Heart right ventricle (tissue), 16 donors: ENCODE results near the gene PEX19. TPM values are rescaled to one million over a fixed set of nuclear protein-coding genes. Genes with fewer than 3 reads are reported as not detected.

Experiments
- ATAC-seq, 8 donors: fragments of 200-7000 bp; cut with Tn5 transposase; one replicate each; pipeline ENCODE4 v1.9.1; 2020; ENCODE audit warnings: mild to moderate bottlenecking in 8 of 8, moderate library complexity in 8 of 8, moderate number of reproducible peaks in 1 of 8
- DNase-seq, 2 donors: peaks; one replicate each; pipeline ENCODE4 v3.0.0-alpha.2; 2020
- H3K27ac ChIP-seq, 10 donors: fragments of 200-600 bp; sonication (generic) in 2 of 10; one replicate each; pipeline versions ENCODE4 v1.5.0 to v1.8.0; 2020 to 2022; ENCODE audit warnings: mild to moderate bottlenecking in 3 of 10
- H3K27me3 ChIP-seq, 7 donors: fragments of 200-600 bp; one replicate each; pipeline ENCODE4 v1.8.0; 2021 to 2022; ENCODE audit warnings: mild to moderate bottlenecking in 2 of 7
- H3K36me3 ChIP-seq, 9 donors: fragments of 200-600 bp; sonication (generic) in 1 of 9; one replicate each; pipeline versions ENCODE4 v1.5.0 to v1.8.0; 2020 to 2022; ENCODE audit warnings: mild to moderate bottlenecking in 2 of 9
- H3K4me1 ChIP-seq, 9 donors: fragments of 200-600 bp; sonication (generic) in 1 of 9; one replicate each; pipeline versions ENCODE4 v1.5.0 to v1.8.0; 2020 to 2022; ENCODE audit warnings: mild to moderate bottlenecking in 4 of 9
- H3K4me3 ChIP-seq, 10 donors: fragments of 200-600 bp; sonication (generic) in 2 of 10; one replicate each; pipeline versions ENCODE4 v1.5.0 to v1.8.0; 2020 to 2022; ENCODE audit warnings: mild to moderate bottlenecking in 7 of 10, moderate library complexity in 2 of 10
- H3K9me3 ChIP-seq, 11 donors: fragments of 200-600 bp in 10 of 11; sonication (generic) in 2 of 11; one replicate each; pipeline versions ENCODE4 v1.5.0 to v1.8.0; 2013 to 2022; ENCODE audit warnings: mild to moderate bottlenecking in 2 of 11, control low read depth in 1 of 11, moderate library complexity in 1 of 11
- WGBS, 2 donors: extraction: QIAGEN DNeasy Blood & Tissue Kit; methylation state at CpG; one replicate each; pipeline ENCODE4 v1.1.7; 2013; ENCODE audit warnings: inconsistent platforms in 1 of 2; 5-methylcytosine and 5-hydroxymethylcytosine counted together
- intact Hi-C, 10 donors: fragments of 100-400 bp; cut with DNase I; formaldehyde crosslinking; loops; one replicate each; pipeline versions ENCODE4 v1.11.1 to v1.14.2; 2022
- polyA plus RNA-seq, 2 donors: library from polyadenylated mRNA; stranded (reverse); fragments of 200-250 nt; gene quantifications; one replicate each; pipeline ENCODE4 v1.2.3, GENCODE V29; 2013
- total RNA-seq, 10 donors: library from RNA; stranded (reverse); fragmentation: NEBNext Ultra II Directional in 3 of 10; extraction: Animal tissue kit (Norgen Biotek cat#: 25700) in 3 of 10; gene quantifications; one replicate each; pipeline versions ENCODE4 v1.2.1 to v1.2.4, GENCODE V29; 2021 to 2023
- TF ChIP-seq, protein P1 (sequence below), 9 donors: fragments of 200-600 bp; sonication (generic) in 2 of 9; IDR thresholded peaks; one replicate each; pipeline versions ENCODE4 v1.5.0 to v1.8.0; 2021 to 2022; ENCODE audit warnings: antibody characterized with exemption in 9 of 9, mild to moderate bottlenecking in 5 of 9, moderate library complexity in 1 of 9
- donor health status: Arrhythmogenic right ventricular cardiomyopathy.
- donor health status: ischemic (EF 13 %, LVEDD 7.1; RV severe dilation, severe dysfunction).
- donor health status: healthy with polysubstance abuse.
- donor health status: DM: no; HTN: yes; CAD: no.
- donor health status: DM: no; HTN: no; CAD: no.
- donor health status: ischemic (EF 25% LVEDD 6.9; RV normal size, moderate dysfunction).
- donor health status: ischemic (EF 25% LVEDD 5.7; RV mildly dilated, moderate dysfunction).
- donor health status: healthy.
- donor health status: DM: yes; HTN: yes; CAD: no.
- donor health status: Ischemic cardiomyopathy.
- donor health status: ischemic (EF 35%, LVEDD 5.7; RV mildly dilated, moderate dysfunction).
- donor health status: nonischemic (EF 11% LVEDD 7.7; RV severe dilation, severe dysfunction).
- donor health status: DM: yes; HTN: yes; CAD: no.
- donor health status: PGD.
- donor health status: ischemic (EF 29% LVEDD 5.4; RV normal size, mild dysfunction).
- donor health status: nonischemic (EF 23%, LVEDD 6.1; RV moderate dilation, normal function).

The PEX19 gene
- total and polyA plus RNA-seq, 12 donors, result 11.9 to 100 (median 91.7) TPM

DNA sequence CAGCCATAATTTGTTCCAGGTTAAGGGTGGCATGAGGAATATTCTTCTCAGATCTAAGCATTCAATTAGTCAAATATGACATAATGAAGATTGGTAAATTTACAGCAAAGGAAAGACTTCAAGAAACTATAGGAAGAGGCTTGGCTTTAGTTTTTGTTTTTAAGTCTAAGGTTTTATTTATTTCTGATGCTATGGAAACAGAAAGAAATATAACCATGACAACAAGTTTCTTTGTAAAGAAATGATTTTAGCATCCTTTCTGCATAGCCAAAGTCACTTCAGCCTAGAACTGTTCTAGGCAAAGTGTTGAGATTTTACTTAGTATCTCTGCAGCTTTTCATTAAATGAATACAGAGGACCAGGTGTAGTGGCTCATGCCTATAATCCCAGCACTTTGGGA, 52.0 kb downstream of the PEX19 start:
- DNase-seq (no peak), ATAC-seq (no peak)
- Histone ChIP-seq H3K36me3 (peaks cover 0 to 100% (median 87%) of the 10 kb centered on the region in 9 donors), H3K27ac (no peak overlapping the region), H3K27me3 (no peaks in the 10 kb centered on the region), H3K4me1 (peaks cover 0 to 6% (median 0%) of the 10 kb centered on the region in 9 donors), H3K9me3 (no peaks in the 10 kb centered on the region), H3K4me3 (no peak overlapping the region)
- intact Hi-C loops, result no loop called here
- TF ChIP-seq, protein P1, sequence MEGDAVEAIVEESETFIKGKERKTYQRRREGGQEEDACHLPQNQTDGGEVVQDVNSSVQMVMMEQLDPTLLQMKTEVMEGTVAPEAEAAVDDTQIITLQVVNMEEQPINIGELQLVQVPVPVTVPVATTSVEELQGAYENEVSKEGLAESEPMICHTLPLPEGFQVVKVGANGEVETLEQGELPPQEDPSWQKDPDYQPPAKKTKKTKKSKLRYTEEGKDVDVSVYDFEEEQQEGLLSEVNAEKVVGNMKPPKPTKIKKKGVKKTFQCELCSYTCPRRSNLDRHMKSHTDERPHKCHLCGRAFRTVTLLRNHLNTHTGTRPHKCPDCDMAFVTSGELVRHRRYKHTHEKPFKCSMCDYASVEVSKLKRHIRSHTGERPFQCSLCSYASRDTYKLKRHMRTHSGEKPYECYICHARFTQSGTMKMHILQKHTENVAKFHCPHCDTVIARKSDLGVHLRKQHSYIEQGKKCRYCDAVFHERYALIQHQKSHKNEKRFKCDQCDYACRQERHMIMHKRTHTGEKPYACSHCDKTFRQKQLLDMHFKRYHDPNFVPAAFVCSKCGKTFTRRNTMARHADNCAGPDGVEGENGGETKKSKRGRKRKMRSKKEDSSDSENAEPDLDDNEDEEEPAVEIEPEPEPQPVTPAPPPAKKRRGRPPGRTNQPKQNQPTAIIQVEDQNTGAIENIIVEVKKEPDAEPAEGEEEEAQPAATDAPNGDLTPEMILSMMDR (IDR thresholded peaks at IDR 0.05), result no peak

DNA sequence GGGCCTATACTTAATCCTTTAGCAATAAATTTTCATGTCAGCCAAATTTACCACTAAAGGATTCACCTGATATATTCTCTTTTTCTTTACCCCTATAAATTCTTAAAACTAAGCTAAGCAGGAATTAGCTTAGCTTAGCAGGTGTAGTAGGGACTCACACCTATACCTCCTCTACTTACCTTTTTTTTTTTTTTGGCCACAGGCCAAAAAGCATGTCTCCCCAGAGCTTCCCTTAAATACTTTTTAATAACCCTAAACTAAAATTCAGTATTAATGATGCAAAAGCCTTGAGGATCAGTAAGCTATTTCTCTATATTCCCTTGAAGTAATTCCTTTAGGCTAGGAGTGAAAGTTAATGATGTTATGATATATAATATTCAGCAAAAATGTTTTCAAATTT, 56.5 kb downstream of the PEX19 start:
- Histone ChIP-seq H3K36me3 (peaks cover 3 to 100% (median 95%) of the 10 kb centered on the region in 9 donors), H3K27me3 (no peaks in the 10 kb centered on the region), H3K4me3 (no peak overlapping the region), H3K9me3 (no peaks in the 10 kb centered on the region), H3K27ac (no peak overlapping the region), H3K4me1 (peaks cover 0 to 16% (median 0%) of the 10 kb centered on the region in 9 donors)
- TF ChIP-seq, protein P1 (IDR thresholded peaks at IDR 0.05), result no peak
- intact Hi-C loops, result no loop called here
- no peak for ATAC-seq
- no peak for DNase-seq

DNA sequence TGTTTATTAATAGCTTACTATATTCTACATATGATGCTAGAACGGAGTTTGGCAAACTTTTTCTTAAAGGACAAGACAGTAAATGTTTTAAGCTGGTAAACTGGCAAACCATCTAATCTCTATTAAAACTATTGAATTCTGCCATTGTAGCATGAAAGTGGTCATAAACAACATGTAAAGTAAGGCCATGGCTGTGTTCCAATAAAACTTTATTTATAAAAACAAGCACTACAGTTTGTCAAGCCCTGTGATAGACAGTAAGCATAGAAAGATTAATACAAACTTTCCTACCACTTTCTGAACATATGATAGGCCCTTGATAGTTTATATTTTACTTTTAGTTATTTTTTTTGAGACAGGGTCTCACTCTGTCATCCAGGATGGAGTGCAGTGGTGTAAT, 57.4 kb downstream of the PEX19 start:
- intact Hi-C loops, result no loop called here
- Histone ChIP-seq H3K27me3 (no peaks in the 10 kb centered on the region), H3K4me3 (no peak overlapping the region), H3K9me3 (no peaks in the 10 kb centered on the region), H3K36me3 (peaks cover 3 to 100% (median 95%) of the 10 kb centered on the region in 9 donors), H3K27ac (no peak overlapping the region), H3K4me1 (peaks cover 0 to 16% (median 0%) of the 10 kb centered on the region in 9 donors)
- DNase-seq (no peak), ATAC-seq (no peak)
- 93 to 96% methylated on average over 1 of the region's 1 CpG for WGBS, 2 donors
- TF ChIP-seq, protein P1 (IDR thresholded peaks at IDR 0.05), result no peak

DNA sequence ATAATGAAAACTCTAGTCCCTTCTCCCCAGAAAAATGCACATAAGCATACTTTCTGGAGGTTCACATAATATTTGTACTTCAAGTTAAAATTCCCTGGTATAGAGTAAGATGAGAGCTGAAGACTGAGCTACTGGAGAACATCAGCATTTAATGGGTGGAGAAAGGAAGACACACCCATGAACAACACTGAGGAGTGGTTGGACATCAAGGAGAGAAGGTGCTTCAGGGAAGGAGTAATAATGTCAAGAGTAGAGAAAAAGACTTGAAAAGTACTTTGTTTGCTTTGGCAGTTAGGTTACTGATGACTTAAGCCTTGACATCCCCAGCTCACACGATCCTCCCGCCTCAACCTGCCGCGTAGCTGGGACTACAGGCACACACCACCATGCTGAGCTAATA, 57.9 kb downstream of the PEX19 start:
- DNase-seq (no peak), ATAC-seq (no peak)
- WGBS, 2 donors, result 88 to 92% methylated on average over 4 of the region's 4 CpGs
- H3K4me3 ChIP-seq, result no peak overlapping the region
- peaks cover 0 to 16% (median 0%) of the 10 kb centered on the region in 9 donors for H3K4me1 ChIP-seq
- H3K36me3 ChIP-seq, result peaks cover 3 to 100% (median 96%) of the 10 kb centered on the region in 9 donors
- TF ChIP-seq, protein P1 (IDR thresholded peaks at IDR 0.05), result no peak
- H3K27me3 ChIP-seq, result no peaks in the 10 kb centered on the region
- intact Hi-C loops, result no loop called here
- peak overlapping the region in 1 of 10 donors; percentile 23 for H3K27ac ChIP-seq
- no peaks in the 10 kb centered on the region for H3K9me3 ChIP-seq

Other genes starting within 250 kb of the PEX19 start
- gene KCNJ10, start 215.0 kb downstream of the PEX19 start, total RNA-seq, result 1 to 10 TPM in 1 of 10 donors, not detected in 9; 1.9 TPM
- gene KCNJ10, start 215.0 kb downstream of the PEX19 start, polyA plus RNA-seq, result under 1 TPM in 1 of 2 donors, not detected in 1; 0.09 TPM
- under 1 TPM in 3 of 10 donors, not detected in 7; 0.06 to 0.09 (median 0.07) TPM for gene KCNJ9, start 203.6 kb downstream of the PEX19 start, total RNA-seq
- gene KCNJ9, start 203.6 kb downstream of the PEX19 start, polyA plus RNA-seq, result under 1 TPM in 1 of 2 donors, not detected in 1; 0.01 TPM
- 10 to 100 TPM; 17.0 to 42.2 (median 20.6) TPM for gene IGSF8, start 186.5 kb downstream of the PEX19 start, total RNA-seq
- gene IGSF8, start 186.5 kb downstream of the PEX19 start, polyA plus RNA-seq, result 10 to 100 TPM; 13.4 to 27.1 TPM
- 100 to 1,000 TPM; 108 to 342 (median 207) TPM for gene ATP1A2, start 169.4 kb downstream of the PEX19 start, total RNA-seq
- gene ATP1A2, start 169.4 kb downstream of the PEX19 start, polyA plus RNA-seq, result 10 to 100 TPM; 14.2 to 83.8 TPM
- 1 to 10 TPM in 1 of 10 donors, under 1 TPM in 4, not detected in 5; 0.14 to 1.5 (median 0.50) TPM for gene ATP1A4, start 133.5 kb downstream of the PEX19 start, total RNA-seq
- under 1 TPM; 0.04 to 0.29 TPM for gene ATP1A4, start 133.5 kb downstream of the PEX19 start, polyA plus RNA-seq
- gene CASQ1, start 94.6 kb downstream of the PEX19 start, total RNA-seq, result 10 to 100 TPM; 17.5 to 68.9 (median 45.4) TPM
- 10 to 100 TPM; 27.4 to 39.3 TPM for gene CASQ1, start 94.6 kb downstream of the PEX19 start, polyA plus RNA-seq
- 100 to 1,000 TPM; 213 to 451 (median 271) TPM for gene PEA15, start 79.7 kb downstream of the PEX19 start, total RNA-seq
- 100 to 1,000 TPM; 244 to 536 TPM for gene PEA15, start 79.7 kb downstream of the PEX19 start, polyA plus RNA-seq
- gene DCAF8, start 22.6 kb downstream of the PEX19 start, total RNA-seq, result 100 to 1,000 TPM; 122 to 171 (median 154) TPM
- 100 to 1,000 TPM in 1 of 2 donors, 10 to 100 TPM in 1; 47.1 to 101 TPM for gene DCAF8, start 22.6 kb downstream of the PEX19 start, polyA plus RNA-seq
- 100 to 1,000 TPM in 8 of 10 donors, 10 to 100 TPM in 2; 77.7 to 122 (median 112) TPM for gene COPA, start 58.1 kb upstream of the PEX19 start, total RNA-seq
- 10 to 100 TPM; 48.2 to 91.3 TPM for gene COPA, start 58.1 kb upstream of the PEX19 start, polyA plus RNA-seq
- gene NCSTN, start 58.2 kb upstream of the PEX19 start, total RNA-seq, result 10 to 100 TPM; 59.5 to 87.9 (median 71.2) TPM
- gene NCSTN, start 58.2 kb upstream of the PEX19 start, polyA plus RNA-seq, result 10 to 100 TPM; 40.2 to 44.2 TPM
- under 1 TPM in 2 of 10 donors, not detected in 8; 0.09 to 0.12 TPM for gene NHLH1, start 81.9 kb upstream of the PEX19 start, total RNA-seq
- under 1 TPM in 1 of 2 donors, not detected in 1; 0.06 TPM for gene NHLH1, start 81.9 kb upstream of the PEX19 start, polyA plus RNA-seq
- 1 to 10 TPM; 1.2 to 4.1 (median 2.1) TPM for gene VANGL2, start 115.4 kb upstream of the PEX19 start, total RNA-seq
- 1 to 10 TPM in 1 of 2 donors, under 1 TPM in 1; 0.68 to 1.9 TPM for gene VANGL2, start 115.4 kb upstream of the PEX19 start, polyA plus RNA-seq
- 1 to 10 TPM in 1 of 10 donors, under 1 TPM in 6, not detected in 3; 0.10 to 2.7 (median 0.33) TPM for gene SLAMF6, start 238.1 kb upstream of the PEX19 start, total RNA-seq
- under 1 TPM; 0.20 to 0.66 TPM for gene SLAMF6, start 238.1 kb upstream of the PEX19 start, polyA plus RNA-seq